GM10266 (cell line): Measurements from ENCODE around the gene DYNC1LI1.
A peak's percentile ranks its signal among the peaks of the same experiment; 100 is the strongest.
"Not testable (repeated sequence)": the region's sequence is repeated elsewhere in the genome, so short reads cannot be mapped to it uniquely, and the experiment has no call there.

Experiments
- DNase-seq: peaks from one replicate; pipeline ENCODE4 v3.0.0; 2012; ENCODE audit errors: extremely low spot score
- CTCF ChIP-seq: IDR thresholded peaks from 2 replicates; pipeline ENCODE4 v1.5.1; 2012; ENCODE audit warnings: mild to moderate bottlenecking, low read depth; ENCODE audit not compliant: control insufficient read depth, insufficient read depth; ENCODE audit errors: missing control alignments

The DYNC1LI1 gene

GRCh38 chr3:32584660-32585059 is 14.0 kb upstream of the DYNC1LI1 start:
- TF ChIP-seq CTCF = no peak
- no peak for DNase-seq

GRCh38 chr3:32583708-32584107 is 13.1 kb upstream of the DYNC1LI1 start:
- no peak for TF ChIP-seq CTCF

GRCh38 chr3:32578669-32579068 is 8.0 kb upstream of the DYNC1LI1 start:
- DNase-seq = not testable (repeated sequence)

More at GRCh38 chr3:32583708-32584107, 13.1 kb upstream of the DYNC1LI1 start:
- no peak for DNase-seq

GRCh38 chr3:32577581-32578556 is 7.2 kb upstream of the DYNC1LI1 start:
- peak; percentile 80 for DNase-seq
- no peak for TF ChIP-seq CTCF

- DNase-seq = no peak
- no peak for TF ChIP-seq CTCF
Observed at GRCh38 chr3:32577174-32577573, 6.5 kb upstream of the DYNC1LI1 start.

GRCh38 chr3:32575451-32576113 is 4.9 kb upstream of the DYNC1LI1 start:
- DNase-seq = no peak

GRCh38 chr3:32571192-32571485 is 481 bp upstream of the DYNC1LI1 start:
- no peak for TF ChIP-seq CTCF
- DNase-seq = no peak

More at GRCh38 chr3:32575451-32576113, 4.9 kb upstream of the DYNC1LI1 start:
- no peak for TF ChIP-seq CTCF
